Liver (tissue), 3 donors: Measurements from ENCODE around the gene CDK13.

Experiments
- ATF3 ChIP-seq: IDR thresholded peaks from 2 replicates; pipeline ENCODE4 v1.6.1; 2016; ENCODE audit warnings: antibody characterized with exemption
- CTCF ChIP-seq: fragments of 150-350 bp; IDR thresholded peaks from 2 replicates; pipeline ENCODE4 v1.5.1; 2017; ENCODE audit warnings: improper control_type of control experiment, low read depth, low read length; ENCODE audit not compliant: missing input control
- EGR1 ChIP-seq, 2 donors: IDR thresholded peaks; 2 replicates each; pipeline ENCODE4 v1.6.1; 2016 to 2018; ENCODE audit warnings: antibody characterized with exemption in 2 of 2, low read depth in 2 of 2
- FOXA1 ChIP-seq: IDR thresholded peaks from 2 replicates; pipeline ENCODE4 v1.6.1; 2016; ENCODE audit warnings: antibody characterized with exemption
- JUND ChIP-seq, 2 donors: IDR thresholded peaks; 2 replicates each; pipeline ENCODE4 v1.6.1; 2016; ENCODE audit warnings: antibody characterized with exemption in 2 of 2
- MAX ChIP-seq: IDR thresholded peaks from 2 replicates; pipeline ENCODE4 v1.6.1; 2016; ENCODE audit warnings: antibody characterized with exemption
- REST ChIP-seq: IDR thresholded peaks from 2 replicates; pipeline ENCODE4 v1.6.1; 2016; ENCODE audit warnings: antibody characterized with exemption, mild to moderate bottlenecking
- RXRA ChIP-seq, 2 donors: IDR thresholded peaks; 2 replicates each; pipeline ENCODE4 v1.6.1; 2017 to 2018; ENCODE audit warnings: antibody characterized with exemption in 2 of 2, mild to moderate bottlenecking in 1 of 2
- SP1 ChIP-seq: IDR thresholded peaks from 2 replicates; pipeline ENCODE4 v1.6.1; 2018; ENCODE audit warnings: antibody characterized with exemption, mild to moderate bottlenecking
- TAF1 ChIP-seq: conservative IDR thresholded peaks from 2 replicates; pipeline ENCODE4 v1.6.1; 2016; ENCODE audit warnings: antibody characterized with exemption, mild to moderate bottlenecking
- YY1 ChIP-seq: IDR thresholded peaks from 2 replicates; pipeline ENCODE4 v1.6.1; 2016; ENCODE audit warnings: antibody characterized with exemption, mild to moderate bottlenecking
- ZBTB33 ChIP-seq: IDR thresholded peaks from 2 replicates; pipeline ENCODE4 v1.6.1; 2016; ENCODE audit warnings: antibody characterized with exemption
- donor health status: healthy.
- donor health status: healthy.

- TF ChIP-seq MAX, result no peak
- peak in 1 of 2 donors; percentile 59 for TF ChIP-seq EGR1 (IDR thresholded peaks at IDR 0.05; ENCODE audit: low read depth in 2 of 2)
- TF ChIP-seq CTCF, result peak; percentile 96
- TF ChIP-seq ATF3, result peak; percentile 32
- TF ChIP-seq REST, result peak; percentile 41
- no peak for TF ChIP-seq FOXA1
- TF ChIP-seq YY1, result peak; percentile 24
- peak; percentile 17 to 39 for TF ChIP-seq RXRA (IDR thresholded peaks at IDR 0.05)
- TF ChIP-seq ZBTB33, result no peak
- peak in 1 of 2 donors; percentile 37 for TF ChIP-seq JUND (IDR thresholded peaks at IDR 0.05)
- TF ChIP-seq SP1, result peak; percentile 63
- TF ChIP-seq TAF1, result peak; percentile 96
These were observed 184.6 kb downstream of the CDK13 start, which contains the start of the genes MPLKIP and SUGCT for GRCh38 chr7:40134428-40135316.
